ENCODE measurements around the gene WDR3. TPM values are rescaled to one million over a fixed set of nuclear protein-coding genes. Genes with fewer than 3 reads are reported as not detected.

WDR3 gene
- total RNA-seq (2021): 61.4 and 66.7 TPM in 2 replicates
- long read RNA-seq, full-length matches to known transcripts: 103 of 333 reads
- long read RNA-seq, partial matches to known transcripts: 93 of 333 reads
- long read RNA-seq, other reads (novel, unspliced or antisense): 137 of 333 reads

DNA sequence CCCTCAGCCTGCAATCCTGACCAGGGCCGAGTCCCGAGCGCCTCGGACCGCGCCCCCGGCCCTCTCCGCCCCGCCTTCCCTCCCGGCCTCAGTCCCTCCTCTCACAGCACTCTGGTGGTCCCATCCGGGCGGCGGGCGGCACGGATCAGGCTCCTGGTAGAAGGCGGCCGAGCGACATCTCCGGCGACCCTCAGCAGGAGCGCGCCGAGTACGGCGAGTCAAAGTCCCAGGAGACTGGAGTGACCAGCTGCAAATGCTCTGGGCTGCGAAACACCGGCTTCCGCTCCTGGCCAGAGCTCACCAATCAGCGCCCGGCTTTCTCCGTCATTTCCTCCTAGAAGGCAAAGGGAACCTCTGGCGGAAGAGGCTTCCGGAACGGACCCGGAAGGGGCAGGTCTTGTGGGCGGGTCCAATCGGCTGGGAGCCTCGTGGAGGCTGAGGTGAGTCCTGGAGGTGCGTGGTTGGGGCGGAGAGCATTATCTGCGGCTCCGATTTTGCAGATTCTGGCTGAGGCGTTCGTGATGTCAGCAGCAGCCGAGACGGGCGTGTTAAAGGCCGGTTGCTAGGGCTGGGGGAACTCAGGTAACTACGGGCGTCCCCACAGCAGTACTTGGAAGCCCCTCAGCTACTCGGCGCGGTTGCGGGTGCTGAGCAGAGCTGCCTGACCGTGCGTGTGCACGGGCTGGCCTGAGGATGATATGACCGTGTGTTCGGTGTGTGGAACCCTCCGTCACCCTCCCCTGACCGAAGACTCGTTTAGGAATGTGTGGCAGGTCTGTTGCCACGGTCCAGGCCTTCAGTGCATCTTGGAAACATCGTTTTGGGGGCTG, at the start of gene WDR3, which contains the start of gene GDAP2:
WDR3 (plus strand) TSS at position 397 of the 830 bp plus-strand sequence. CDS start 3,581 bp downstream, outside the sequence.
GDAP2 (minus strand) TSS at position 279 of the 830 bp plus-strand sequence. CDS start 9,264 bp downstream, outside the sequence.
- WGBS (ENCODE audit: extremely low coverage, insufficient read length, low lambda C conversion rate): no CpG with 5 or more reads among the region's 64 CpGs
- H3K4me2 ChIP-seq (ENCODE audit: insufficient read depth, insufficient read length, low read length): peak within 1 kb of the TSS; percentile 95

More for the DNA sequence above, at the start of gene WDR3, which contains the start of gene GDAP2:
- no peak within 1 kb of the TSS for H2BK15ac ChIP-seq (ENCODE audit: low read depth, low read length)
- no peak within 1 kb of the TSS for H2BK120ac ChIP-seq (ENCODE audit: low read depth, low read length, poor library complexity, severe bottlenecking)
- H3K56ac ChIP-seq (ENCODE audit: insufficient read length, low read depth, low read length): no peak within 1 kb of the TSS
- H3K27ac ChIP-seq (ENCODE audit: insufficient read length, low read depth, low read length): no peak within 1 kb of the TSS
- H3K14ac ChIP-seq (ENCODE audit: insufficient read depth, low read length): peak within 1 kb of the TSS; percentile 14
- H2AFZ ChIP-seq (ENCODE audit: low read length): no peak within 1 kb of the TSS
- no peaks in the 10 kb centered on the region for H3K9me3 ChIP-seq (ENCODE audit: control insufficient read depth, low read depth, low read length)
- DNase-seq: peak; percentile 98
- no peak within 1 kb of the TSS for H3K4ac ChIP-seq (ENCODE audit: low read depth, low read length)
- H3K18ac ChIP-seq (ENCODE audit: insufficient read length, low read depth, low read length): no peak within 1 kb of the TSS
- no peaks in the 10 kb centered on the region; the same call in 1 of the 2 replicates for H3K4me1 ChIP-seq (ENCODE audit: insufficient read depth, low read length)
- H2AK5ac ChIP-seq (ENCODE audit: insufficient read length, low read length): no peak within 1 kb of the TSS
- no peak within 1 kb of the TSS for H4K8ac ChIP-seq (replicated peaks; ENCODE audit: insufficient read length, low read depth, low read length)
- Mint-ChIP-seq H3K27ac (peak within 1 kb of the TSS; percentile 44 to 90 (median 68)), H3K4me1 (peaks cover 31 to 34% of the 10 kb centered on the region in 2 experiments), H3K27me3 (ENCODE audit: low read depth) (no peaks in the 10 kb centered on the region), H3K9me3 (no peaks in the 10 kb centered on the region), H3K36me3 (ENCODE audit: insufficient read depth in 1 of 3, low read depth in 3 of 3) (peaks cover 2 to 15% (median 4%) of the 10 kb centered on the region in 3 experiments; a peak in 5 of 7 replicates), H3K4me3 (peak within 1 kb of the TSS; percentile 96)
- no peak within 1 kb of the TSS for H3K23ac ChIP-seq (ENCODE audit: insufficient read length, low read depth, low read length)
- H3K9ac ChIP-seq (ENCODE audit: extremely low read depth, insufficient read length, low read length): peak within 1 kb of the TSS; percentile 77
- H2BK12ac ChIP-seq (ENCODE audit: insufficient read length, low read depth, low read length): no peak within 1 kb of the TSS
- no peak within 1 kb of the TSS for H4K5ac ChIP-seq (ENCODE audit: insufficient read length, low read depth, low read length)
- peaks cover 2% of the 10 kb centered on the region for H4K20me1 ChIP-seq (ENCODE audit: control insufficient read depth, insufficient read depth, insufficient read length)
- no peak within 1 kb of the TSS for H2BK20ac ChIP-seq (ENCODE audit: low read depth, low read length, poor library complexity, severe bottlenecking)
- H3K27me3 ChIP-seq (ENCODE audit: insufficient read depth, low read length): peaks cover 1% of the 10 kb centered on the region; the same call in 1 of the 2 replicates
- no peak within 1 kb of the TSS for H2BK5ac ChIP-seq (ENCODE audit: insufficient read length, low read length)
- no peak for TF ChIP-seq CTCF (conservative IDR thresholded peaks at IDR 0.05)
- H3K79me1 ChIP-seq (ENCODE audit: insufficient read depth, low read depth, low read length, poor library complexity, severe bottlenecking): no peaks in the 10 kb centered on the region
- H3K23me2 ChIP-seq (ENCODE audit: insufficient read length, low read depth, low read length, poor library complexity, severe bottlenecking): peaks cover 12% of the 10 kb centered on the region
- H4K91ac ChIP-seq (ENCODE audit: insufficient read length, low read depth, low read length): no peak within 1 kb of the TSS
- peaks cover 29% of the 10 kb centered on the region; the same call in 1 of the 2 replicates for H3K79me2 ChIP-seq (ENCODE audit: insufficient read depth, low read length)
- no peak within 1 kb of the TSS for H3T11ph ChIP-seq (ENCODE audit: low read length)
